ENCODE measurements around the gene CTNNA2. TPM values are rescaled to one million over a fixed set of nuclear protein-coding genes. Genes with fewer than 3 reads are reported as not detected.
A peak's percentile ranks its signal among the peaks of the same experiment; 100 is the strongest.

The CTNNA2 gene
- total RNA-seq, 1 experiment from 2014 or later = 0.54 TPM

- H3K36me3 ChIP-seq (ENCODE audit: control insufficient read depth, insufficient read depth, low read length) = no peaks in the 10 kb centered on the region
- no peak for ATAC-seq
- CTCF ChIA-PET = no interaction called here
- no peak for DNase-seq (ENCODE audit: low read depth, low spot score)
- no peak overlapping the region for H3K27ac ChIP-seq (ENCODE audit: low read length)
- H3K9me3 ChIP-seq (ENCODE audit: control insufficient read depth, insufficient read depth, low read depth, low read length) = no peaks in the 10 kb centered on the region; the same call in 1 of the 2 replicates
- no TSS peak for BruUV-seq (replicated peaks)
- in situ Hi-C loops (cut with HindIII; ENCODE audit: low pct_unique_long_range_greater_than_20kb, low sequenced_read_pairs) (no loop called here), intact Hi-C loops (cut with micrococcal nuclease; ENCODE audit: unreplicated experiment) (no loop called here)
- no peak for TF ChIP-seq SIN3A (IDR thresholded peaks at IDR 0.05; ENCODE audit: borderline replicate concordance, insufficient read depth, low read depth, low read length)
- TF ChIP-seq REST (IDR thresholded peaks at IDR 0.05; ENCODE audit: insufficient read depth in 1 of 2, low read depth in 2 of 2, low read length in 1 of 2) = no peak
- no peak for TF ChIP-seq CTCF (IDR thresholded peaks at IDR 0.05)
- TF ChIP-seq POLR2AphosphoS5 (IDR thresholded peaks at IDR 0.05; ENCODE audit: low read depth, low read length) = no peak
- TF ChIP-seq TCF7L2 (IDR thresholded peaks at IDR 0.05; ENCODE audit: low read depth, low read length) = no peak
- POLR2A ChIA-PET = no interaction called here
- H3K27me3 ChIP-seq (ENCODE audit: control insufficient read depth, insufficient read depth, low read length) = no peaks in the 10 kb centered on the region
- no peaks in the 10 kb centered on the region for H3K4me1 ChIP-seq (ENCODE audit: control insufficient read depth, insufficient read depth, low read length)
- no peak overlapping the region for H3K4me3 ChIP-seq (ENCODE audit: low read depth in 2 of 2, low read length in 2 of 2)
Observed at GRCh38 chr2:80252294-80252986, 739.6 kb downstream of the CTNNA2 start.

- DNase-seq (ENCODE audit: low read depth, low spot score) = no peak
- no peak for ATAC-seq
- no peak overlapping the region for H3K4me3 ChIP-seq (ENCODE audit: low read depth in 2 of 2, low read length in 2 of 2)
- ChIA-PET CTCF (no interaction called here), POLR2A (no interaction called here)
- in situ Hi-C loops (cut with HindIII; ENCODE audit: low pct_unique_long_range_greater_than_20kb, low sequenced_read_pairs) = no loop called here
- no peaks in the 10 kb centered on the region for H3K36me3 ChIP-seq (ENCODE audit: control insufficient read depth, insufficient read depth, low read length)
- peak; percentile 43 for TF ChIP-seq CTCF (IDR thresholded peaks at IDR 0.05)
- TF ChIP-seq SIN3A (IDR thresholded peaks at IDR 0.05; ENCODE audit: borderline replicate concordance, insufficient read depth, low read depth, low read length) = no peak
- H3K27me3 ChIP-seq (ENCODE audit: control insufficient read depth, insufficient read depth, low read length) = no peaks in the 10 kb centered on the region
- H3K27ac ChIP-seq (ENCODE audit: low read length) = no peak overlapping the region
- intact Hi-C loops (cut with micrococcal nuclease; ENCODE audit: unreplicated experiment) = no loop called here
- no TSS peak for BruUV-seq (replicated peaks)
- H3K9me3 ChIP-seq (ENCODE audit: control insufficient read depth, insufficient read depth, low read depth, low read length) = no peaks in the 10 kb centered on the region; the same call in 1 of the 2 replicates
- H3K4me1 ChIP-seq (ENCODE audit: control insufficient read depth, insufficient read depth, low read length) = no peaks in the 10 kb centered on the region
Observed at GRCh38 chr2:80255918-80256781, 743.3 kb downstream of the CTNNA2 start.

Measured in Panc1 (cell line).